ENCODE data around the gene HOOK2.

The HOOK2 gene

DNA sequence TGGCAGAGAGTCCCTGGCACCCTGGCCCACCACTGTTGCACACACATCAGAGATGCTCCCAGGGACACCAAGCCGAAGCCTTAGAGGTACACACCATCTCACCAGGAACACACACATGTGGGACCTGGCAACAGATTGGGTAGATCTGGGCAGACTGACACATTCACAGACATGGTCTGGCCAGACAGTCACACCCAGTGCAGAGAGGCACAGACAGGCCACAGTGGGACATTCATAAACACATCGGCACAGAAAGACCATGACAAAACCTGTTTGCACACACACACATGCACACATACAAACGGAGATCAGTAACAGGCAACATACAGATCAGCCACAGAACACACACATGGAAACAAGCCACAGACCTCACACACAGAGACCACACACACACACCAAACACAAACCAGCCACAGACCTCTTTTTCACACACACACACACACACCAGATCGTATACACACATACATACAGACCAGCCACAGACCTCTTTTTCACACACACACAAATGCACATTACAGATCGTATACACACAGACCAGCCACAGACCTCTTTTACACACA lies 9.6 kb upstream of the HOOK2 start:
- H3K23ac ChIP-seq (ENCODE audit: low read length) = no peak overlapping the region
- no peak overlapping the region for H3K4ac ChIP-seq (ENCODE audit: low read depth, low read length)
- H3K56ac ChIP-seq (ENCODE audit: low read length) = peak overlapping the region; percentile 67
- no peaks in the 10 kb centered on the region for H3K79me2 ChIP-seq (ENCODE audit: control insufficient read depth, insufficient read depth, low read length)
- peak overlapping the region; percentile 55 for H2BK5ac ChIP-seq (ENCODE audit: low read length)
- peaks cover 13% of the 10 kb centered on the region for H3K4me1 ChIP-seq (ENCODE audit: control insufficient read depth, low read depth, low read length)
- H4K8ac ChIP-seq (ENCODE audit: low read depth, low read length) = no peak overlapping the region
- H3K4me2 ChIP-seq (ENCODE audit: low read length) = no peak overlapping the region
- no peaks in the 10 kb centered on the region for H3K27me3 ChIP-seq (ENCODE audit: insufficient read depth, low read length, poor library complexity)
- no CpG with 5 or more reads among the region's 5 CpGs for WGBS (ENCODE audit: extremely low coverage, insufficient coverage, low lambda C conversion rate)
- no peak for DNase-seq
- H3K79me1 ChIP-seq (ENCODE audit: low read length) = no peaks in the 10 kb centered on the region
- peak overlapping the region; percentile 32 for H2AK5ac ChIP-seq (ENCODE audit: low read length)
- no peak overlapping the region for H3K9ac ChIP-seq (ENCODE audit: low read length)
- H3K36me3 ChIP-seq (ENCODE audit: control insufficient read depth, insufficient read depth, low read length) = no peaks in the 10 kb centered on the region
- H4K5ac ChIP-seq (ENCODE audit: low read length) = no peak overlapping the region
- H3K27ac ChIP-seq (ENCODE audit: low read depth, low read length) = no peak overlapping the region
- H2BK120ac ChIP-seq (ENCODE audit: low read depth, low read length) = no peak overlapping the region
- H2BK15ac ChIP-seq (replicated peaks; ENCODE audit: low read depth) = no peak overlapping the region
- H3K4me3 ChIP-seq (ENCODE audit: low read length) = no peak overlapping the region
- no peak overlapping the region for H3K18ac ChIP-seq (ENCODE audit: low read length)

DNA sequence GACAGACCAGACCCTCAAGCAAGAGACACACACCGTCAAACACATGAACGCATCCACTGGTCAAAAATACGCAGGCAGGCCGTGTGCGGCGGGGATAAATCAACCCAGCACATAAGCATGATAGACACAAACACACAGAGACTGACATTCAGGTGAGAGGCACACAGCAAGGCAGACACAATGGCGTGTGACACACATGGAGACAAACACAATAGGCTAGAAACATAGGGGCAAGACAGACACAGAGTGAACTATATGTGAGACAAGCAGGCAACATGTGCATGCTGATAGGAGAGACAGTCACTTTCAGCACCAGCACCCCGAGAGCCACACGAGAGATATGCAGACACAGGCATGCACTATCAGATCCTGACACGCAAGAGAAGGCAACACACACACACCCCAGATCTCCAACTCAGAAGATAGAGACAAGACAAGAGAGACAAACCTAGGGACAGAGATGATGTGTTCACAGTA lies 9.1 kb upstream of the HOOK2 start:
- no peak overlapping the region for H3K27ac ChIP-seq (ENCODE audit: low read depth, low read length)
- H3K23ac ChIP-seq (ENCODE audit: low read length) = no peak overlapping the region
- H3K79me1 ChIP-seq (ENCODE audit: low read length) = no peaks in the 10 kb centered on the region
- H4K8ac ChIP-seq (ENCODE audit: low read depth, low read length) = no peak overlapping the region
- no peak overlapping the region for H2BK15ac ChIP-seq (replicated peaks; ENCODE audit: low read depth)
- H2BK120ac ChIP-seq (ENCODE audit: low read depth, low read length) = no peak overlapping the region
- H3K9ac ChIP-seq (ENCODE audit: low read length) = no peak overlapping the region
- H3K79me2 ChIP-seq (ENCODE audit: control insufficient read depth, insufficient read depth, low read length) = no peaks in the 10 kb centered on the region
- no peak overlapping the region for H3K4me3 ChIP-seq (ENCODE audit: low read length)
- peak overlapping the region; percentile 46 for H2BK5ac ChIP-seq (ENCODE audit: low read length)
- no peaks in the 10 kb centered on the region for H3K27me3 ChIP-seq (ENCODE audit: insufficient read depth, low read length, poor library complexity)
- no peak overlapping the region for H4K5ac ChIP-seq (ENCODE audit: low read length)
- peaks cover 13% of the 10 kb centered on the region for H3K4me1 ChIP-seq (ENCODE audit: control insufficient read depth, low read depth, low read length)
- no peak for DNase-seq
- whole genome bisulfite sequencing (ENCODE audit: extremely low coverage, insufficient coverage, low lambda C conversion rate) = no CpG with 5 or more reads among the region's 10 CpGs
- peak overlapping the region; percentile 77 for H3K56ac ChIP-seq (ENCODE audit: low read length)
- H3K4me2 ChIP-seq (ENCODE audit: low read length) = no peak overlapping the region
- H3K4ac ChIP-seq (ENCODE audit: low read depth, low read length) = no peak overlapping the region
- H2AK5ac ChIP-seq (ENCODE audit: low read length) = peak overlapping the region; percentile 82
- no peak overlapping the region for H3K18ac ChIP-seq (ENCODE audit: low read length)
- no peaks in the 10 kb centered on the region for H3K36me3 ChIP-seq (ENCODE audit: control insufficient read depth, insufficient read depth, low read length)

- H3K4me2 ChIP-seq (ENCODE audit: low read length) = no peak overlapping the region
- no peak overlapping the region for H2BK5ac ChIP-seq (ENCODE audit: low read length)
- no peak overlapping the region for H3K27ac ChIP-seq (ENCODE audit: low read depth, low read length)
- H3K27me3 ChIP-seq (ENCODE audit: insufficient read depth, low read length, poor library complexity) = no peaks in the 10 kb centered on the region
- no peak overlapping the region for H3K4me3 ChIP-seq (ENCODE audit: low read length)
- H3K23ac ChIP-seq (ENCODE audit: low read length) = no peak overlapping the region
- H4K5ac ChIP-seq (ENCODE audit: low read length) = no peak overlapping the region
- H3K79me2 ChIP-seq (ENCODE audit: control insufficient read depth, insufficient read depth, low read length) = no peaks in the 10 kb centered on the region
- DNase-seq = no peak
- H3K36me3 ChIP-seq (ENCODE audit: control insufficient read depth, insufficient read depth, low read length) = no peaks in the 10 kb centered on the region
- no peaks in the 10 kb centered on the region for H3K79me1 ChIP-seq (ENCODE audit: low read length)
- no peak overlapping the region for H4K8ac ChIP-seq (ENCODE audit: low read depth, low read length)
- H3K18ac ChIP-seq (ENCODE audit: low read length) = peak overlapping the region; percentile 46
- H3K9ac ChIP-seq (ENCODE audit: low read length) = peak overlapping the region; percentile 55
- WGBS (ENCODE audit: extremely low coverage, insufficient coverage, low lambda C conversion rate) = no CpG with 5 or more reads among the region's 19 CpGs
- H2BK120ac ChIP-seq (ENCODE audit: low read depth, low read length) = no peak overlapping the region
- peak overlapping the region; percentile 82 for H2AK5ac ChIP-seq (ENCODE audit: low read length)
- H3K4me1 ChIP-seq (ENCODE audit: control insufficient read depth, low read depth, low read length) = peaks cover 14% of the 10 kb centered on the region
- no peak overlapping the region for H2BK15ac ChIP-seq (replicated peaks; ENCODE audit: low read depth)
- peak overlapping the region; percentile 10 for H3K4ac ChIP-seq (ENCODE audit: low read depth, low read length)
- H3K56ac ChIP-seq (ENCODE audit: low read length) = peak overlapping the region; percentile 77
Measured at GRCh38 chr19:12783849-12784393, 8.6 kb upstream of the HOOK2 start.

DNA sequence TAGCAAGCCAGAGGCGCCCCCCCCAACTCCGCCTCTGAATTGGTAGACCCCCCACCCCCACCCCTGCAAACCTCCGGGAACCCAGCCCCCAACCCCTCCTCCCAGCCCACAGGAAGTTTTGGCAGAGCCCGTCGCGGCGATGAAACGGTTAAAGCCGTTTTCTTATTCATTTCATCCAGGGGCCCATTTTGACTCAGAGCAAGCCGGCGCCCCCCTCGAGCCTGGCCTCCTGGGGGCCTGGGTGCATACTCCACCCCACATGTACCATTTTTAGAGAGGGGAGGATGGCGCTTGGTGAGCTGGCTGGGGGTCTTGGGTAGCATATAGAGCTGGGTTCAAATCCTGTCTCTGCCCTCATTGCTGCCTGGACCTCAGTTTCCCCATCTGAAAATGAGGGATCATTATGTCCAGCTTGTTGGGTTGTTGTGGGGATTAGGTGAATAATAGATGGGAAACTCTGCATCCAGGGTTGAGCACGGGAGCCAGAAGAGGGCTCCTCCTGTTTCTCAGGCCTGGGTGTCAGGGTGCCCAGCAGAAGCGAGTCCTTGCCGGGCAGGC lies 8.0 kb upstream of the HOOK2 start:
- peak overlapping the region; percentile 22 for H3K4me2 ChIP-seq (ENCODE audit: low read length)
- H4K8ac ChIP-seq (ENCODE audit: low read depth, low read length) = no peak overlapping the region
- H3K23ac ChIP-seq (ENCODE audit: low read length) = no peak overlapping the region
- H2AK5ac ChIP-seq (ENCODE audit: low read length) = peak overlapping the region; percentile 82
- H2BK15ac ChIP-seq (replicated peaks; ENCODE audit: low read depth) = no peak overlapping the region
- no peak for DNase-seq
- H2BK120ac ChIP-seq (ENCODE audit: low read depth, low read length) = no peak overlapping the region
- peaks cover 13% of the 10 kb centered on the region for H3K4me1 ChIP-seq (ENCODE audit: control insufficient read depth, low read depth, low read length)
- H3K79me1 ChIP-seq (ENCODE audit: low read length) = no peaks in the 10 kb centered on the region
- H3K27me3 ChIP-seq (ENCODE audit: insufficient read depth, low read length, poor library complexity) = no peaks in the 10 kb centered on the region
- no peak overlapping the region for H2BK5ac ChIP-seq (ENCODE audit: low read length)
- peak overlapping the region; percentile 89 for H3K4ac ChIP-seq (ENCODE audit: low read depth, low read length)
- H3K27ac ChIP-seq (ENCODE audit: low read depth, low read length) = peak overlapping the region; percentile 11
- H3K9ac ChIP-seq (ENCODE audit: low read length) = peak overlapping the region; percentile 77
- no peaks in the 10 kb centered on the region for H3K36me3 ChIP-seq (ENCODE audit: control insufficient read depth, insufficient read depth, low read length)
- no peaks in the 10 kb centered on the region for H3K79me2 ChIP-seq (ENCODE audit: control insufficient read depth, insufficient read depth, low read length)
- peak overlapping the region; percentile 69 for H3K18ac ChIP-seq (ENCODE audit: low read length)
- no peak overlapping the region for H4K5ac ChIP-seq (ENCODE audit: low read length)
- peak overlapping the region; percentile 82 for H3K56ac ChIP-seq (ENCODE audit: low read length)
- no CpG with 5 or more reads among the region's 16 CpGs for WGBS (ENCODE audit: extremely low coverage, insufficient coverage, low lambda C conversion rate)
- no peak overlapping the region for H3K4me3 ChIP-seq (ENCODE audit: low read length)

DNA sequence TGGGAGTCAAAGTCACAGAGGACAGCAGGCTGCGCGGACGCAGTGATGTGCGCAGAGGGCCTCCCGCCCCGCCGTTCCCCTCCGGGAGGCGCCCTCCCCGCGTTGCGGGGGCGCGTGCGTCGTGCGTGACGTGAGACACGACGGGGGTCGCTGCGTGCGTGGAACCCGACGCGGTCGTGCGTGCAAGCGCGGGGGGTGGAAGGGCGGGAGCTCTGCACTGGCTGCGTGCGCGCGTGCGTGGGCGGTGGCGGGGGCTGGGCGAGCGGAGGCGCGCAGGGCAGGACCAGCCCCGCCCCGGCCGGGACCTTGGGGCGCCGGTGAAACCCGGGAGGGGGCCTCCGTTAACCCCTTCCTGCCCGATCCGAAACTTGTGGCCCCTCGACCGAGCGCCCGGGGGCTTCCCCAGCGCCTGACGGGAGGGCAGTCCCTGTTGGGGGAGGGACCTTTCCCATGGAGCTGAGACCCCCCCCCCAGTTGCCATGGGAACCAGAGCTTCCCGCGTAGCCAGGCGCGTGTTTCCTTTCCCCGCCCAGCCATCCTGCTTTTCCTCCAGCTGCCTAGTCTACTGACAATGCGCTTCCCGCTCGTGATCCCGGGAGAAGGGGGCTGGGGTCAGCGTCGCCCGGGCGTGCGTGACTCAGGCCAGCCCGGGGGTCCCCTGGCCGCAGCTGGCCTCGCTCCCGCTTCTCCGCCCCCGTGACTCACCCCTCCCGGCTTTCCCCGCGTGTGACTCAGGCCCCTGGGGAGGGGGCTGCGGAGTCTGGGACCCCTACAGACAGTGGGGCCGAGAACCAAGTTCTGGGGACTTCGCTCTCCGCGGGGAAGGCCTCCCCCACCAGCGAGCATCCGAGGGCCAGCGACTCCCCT lies 7.3 kb upstream of the HOOK2 start:
- H3K4me2 ChIP-seq (ENCODE audit: low read length) = peak overlapping the region; percentile 83
- no peaks in the 10 kb centered on the region for H3K27me3 ChIP-seq (ENCODE audit: insufficient read depth, low read length, poor library complexity)
- no peak overlapping the region for H4K8ac ChIP-seq (ENCODE audit: low read depth, low read length)
- H3K4ac ChIP-seq (ENCODE audit: low read depth, low read length) = peak overlapping the region; percentile 89
- no peak overlapping the region for H4K5ac ChIP-seq (ENCODE audit: low read length)
- no peaks in the 10 kb centered on the region for H3K36me3 ChIP-seq (ENCODE audit: control insufficient read depth, insufficient read depth, low read length)
- H3K4me3 ChIP-seq (ENCODE audit: low read length) = peak overlapping the region; percentile 39
- no peak overlapping the region for H2BK120ac ChIP-seq (ENCODE audit: low read depth, low read length)
- H2BK15ac ChIP-seq (replicated peaks; ENCODE audit: low read depth) = no peak overlapping the region
- peak overlapping the region; percentile 82 for H3K56ac ChIP-seq (ENCODE audit: low read length)
- no peaks in the 10 kb centered on the region for H3K79me1 ChIP-seq (ENCODE audit: low read length)
- peaks cover 12% of the 10 kb centered on the region for H3K4me1 ChIP-seq (ENCODE audit: control insufficient read depth, low read depth, low read length)
- no peak overlapping the region for H2AK5ac ChIP-seq (ENCODE audit: low read length)
- H3K9ac ChIP-seq (ENCODE audit: low read length) = peak overlapping the region; percentile 77
- H3K23ac ChIP-seq (ENCODE audit: low read length) = no peak overlapping the region
- H3K27ac ChIP-seq (ENCODE audit: low read depth, low read length) = peak overlapping the region; percentile 43
- H3K79me2 ChIP-seq (ENCODE audit: control insufficient read depth, insufficient read depth, low read length) = no peaks in the 10 kb centered on the region
- WGBS (ENCODE audit: extremely low coverage, insufficient coverage, low lambda C conversion rate) = no CpG with 5 or more reads among the region's 88 CpGs
- peak overlapping the region; percentile 69 for H3K18ac ChIP-seq (ENCODE audit: low read length)
- H2BK5ac ChIP-seq (ENCODE audit: low read length) = no peak overlapping the region
- peak; percentile 67 for DNase-seq
